HepG2 (cell line): ENCODE results near the gene ZNF277. TPM values are rescaled to one million over a fixed set of nuclear protein-coding genes. Genes with fewer than 3 reads are reported as not detected.

Experiments
- ATF7 ChIP-seq, 2 experiments: fragments of 450-650 bp in 1 of 2; sonication (generic) in 1 of 2; formaldehyde crosslinking in 1 of 2; IDR thresholded peaks; 2 replicates each; pipeline versions ENCODE4 v1.4.0 to v1.6.1; 2016 to 2020; ENCODE audit warnings: antibody characterized with exemption in 1 of 2, mild to moderate bottlenecking in 1 of 2, missing genetic modification reagents in 1 of 2
- ELF1 ChIP-seq: sonication (generic); formaldehyde crosslinking; IDR thresholded peaks from 2 replicates; pipeline ENCODE4 v1.4.0; 2020; ENCODE audit warnings: missing genetic modification reagents
- HNF1B ChIP-seq: sonication (generic); formaldehyde crosslinking; IDR thresholded peaks from 2 replicates; pipeline ENCODE4 v1.5.1; 2020; ENCODE audit warnings: mild to moderate bottlenecking, moderate library complexity, missing genetic modification reagents
- HOXA9 ChIP-seq: sonication (generic); formaldehyde crosslinking; IDR thresholded peaks from 2 replicates; pipeline ENCODE4 v1.8.1; 2022; ENCODE audit warnings: missing genetic modification reagents, mild to moderate bottlenecking, moderate library complexity, borderline replicate concordance
- MTA1 ChIP-seq: sonication (generic); formaldehyde crosslinking; IDR thresholded peaks from 2 replicates; pipeline ENCODE4 v1.4.0; 2020; ENCODE audit warnings: missing genetic modification reagents, mild to moderate bottlenecking, borderline replicate concordance
- MYC ChIP-seq: sonication (generic); formaldehyde crosslinking; IDR thresholded peaks from 2 replicates; pipeline ENCODE4 v1.9.0; 2021; ENCODE audit warnings: missing genetic modification reagents, borderline replicate concordance
- NCOA2 ChIP-seq: sonication (generic); formaldehyde crosslinking; IDR thresholded peaks from 2 replicates; pipeline ENCODE4 v1.8.0; 2022; ENCODE audit warnings: inconsistent platforms
- NFKBIZ ChIP-seq: IDR thresholded peaks from 2 replicates; pipeline ENCODE4 v1.6.1; 2018; ENCODE audit warnings: missing genetic modification reagents, missing compliant biosample characterization
- NR2C2 ChIP-seq: sonication (generic); formaldehyde crosslinking; IDR thresholded peaks from 2 replicates; pipeline ENCODE4 v1.4.0; 2020; ENCODE audit warnings: missing genetic modification reagents, mild to moderate bottlenecking, moderate library complexity, borderline replicate concordance
- POLR2A ChIP-seq, 2 experiments: IDR thresholded peaks; 2 replicates each; pipeline ENCODE4 v1.6.1; 2011; ENCODE audit warnings: low read depth in 2 of 2, low read length in 2 of 2, mild to moderate bottlenecking in 1 of 2, moderate library complexity in 1 of 2; ENCODE audit not compliant: insufficient read depth in 1 of 2
- POLR2AphosphoS5 ChIP-seq: IDR thresholded peaks from 2 replicates; pipeline ENCODE4 v1.6.1; 2012; ENCODE audit warnings: low read depth, low read length
- RFX1 ChIP-seq: fragments of 450-650 bp; IDR thresholded peaks from 2 replicates; pipeline ENCODE4 v1.6.1; 2017
- RXRB ChIP-seq: IDR thresholded peaks from 2 replicates; pipeline ENCODE4 v1.6.1; 2016; ENCODE audit warnings: borderline replicate concordance, missing genetic modification reagents, missing compliant biosample characterization
- TARDBP ChIP-seq: sonication (generic); formaldehyde crosslinking; IDR thresholded peaks from 2 replicates; pipeline ENCODE4 v1.8.0; 2022; ENCODE audit warnings: mild to moderate bottlenecking, missing genetic modification reagents
- ZBTB44 ChIP-seq: sonication (generic); formaldehyde crosslinking; IDR thresholded peaks from 2 replicates; pipeline ENCODE4 v1.4.0; 2020; ENCODE audit warnings: missing genetic modification reagents
- ZNF12 ChIP-seq: sonication (generic); formaldehyde crosslinking; IDR thresholded peaks from 2 replicates; pipeline ENCODE4 v1.5.0; 2020; ENCODE audit warnings: missing genetic modification reagents
- ZNF143 ChIP-seq: sonication (generic); formaldehyde crosslinking; IDR thresholded peaks from 2 replicates; pipeline ENCODE4 v1.4.0; 2020; ENCODE audit warnings: missing genetic modification reagents
- ZNF451 ChIP-seq: sonication (generic); formaldehyde crosslinking; IDR thresholded peaks from 2 replicates; pipeline ENCODE4 v1.5.0; 2020; ENCODE audit warnings: mild to moderate bottlenecking, missing genetic modification reagents
- ZNF460 ChIP-seq: sonication (generic); formaldehyde crosslinking; IDR thresholded peaks from 2 replicates; pipeline ENCODE4 v1.5.1; 2020; ENCODE audit warnings: missing genetic modification reagents, mild to moderate bottlenecking, borderline replicate concordance
- ZNF607 ChIP-seq: sonication (generic); formaldehyde crosslinking; IDR thresholded peaks from 2 replicates; pipeline ENCODE4 v1.5.1; 2020; ENCODE audit warnings: missing genetic modification reagents, mild to moderate bottlenecking, borderline replicate concordance
- polyA plus RNA-seq, 8 experiments: library from polyadenylated mRNA; depleted of rRNA in 3 of 8; stranded (reverse) in 7 of 8; unstranded in 1 of 8; fragments of >200 nt; fragmentation: Illumina TruSeq in 4 of 8; extraction: Trizol in 4 of 8; gene quantifications; 2 replicates each; pipeline versions ENCODE4 v1.2.1 to v1.2.3, GENCODE V29; 2011 to 2016; ENCODE audit warnings: low read depth in 4 of 8, missing spikeins in 1 of 8, mixed read lengths in 1 of 8; ENCODE audit not compliant: insufficient read depth in 1 of 8
- total RNA-seq, 5 experiments: library from RNA; depleted of rRNA; stranded (reverse); fragments of >200 nt; fragmentation: Illumina TruSeq; extraction: Trizol; gene quantifications; 2 replicates each; pipeline ENCODE4 v1.2.3, GENCODE V29; 2016; ENCODE audit warnings: low read depth in 1 of 5
- TF ChIP-seq, protein P1 (sequence below): sonication (generic); formaldehyde crosslinking; IDR thresholded peaks from 2 replicates; pipeline ENCODE4 v1.4.0; 2020; ENCODE audit warnings: missing genetic modification reagents, borderline replicate concordance
- TF ChIP-seq, protein P2 (sequence below): IDR thresholded peaks from 2 replicates; pipeline ENCODE4 v1.6.1; 2016; ENCODE audit warnings: missing genetic modification reagents, missing compliant biosample characterization
- TF ChIP-seq, protein P3 (sequence below): sonication (generic); formaldehyde crosslinking; IDR thresholded peaks from 2 replicates; pipeline ENCODE4 v1.8.0; 2022; ENCODE audit warnings: missing genetic modification reagents, mild to moderate bottlenecking, inconsistent platforms, borderline replicate concordance

The ZNF277 gene
- total and polyA plus RNA-seq, 2 of the 13 experiments (the other 11 are each of a cell fraction or from before 2014, with no cell fraction given): 29.1 to 30.1 TPM

GRCh38 chr7:112206238-112206990, at the start of gene ZNF277, which contains the start of gene DOCK4 (continued):
- TF ChIP-seq, protein P1, sequence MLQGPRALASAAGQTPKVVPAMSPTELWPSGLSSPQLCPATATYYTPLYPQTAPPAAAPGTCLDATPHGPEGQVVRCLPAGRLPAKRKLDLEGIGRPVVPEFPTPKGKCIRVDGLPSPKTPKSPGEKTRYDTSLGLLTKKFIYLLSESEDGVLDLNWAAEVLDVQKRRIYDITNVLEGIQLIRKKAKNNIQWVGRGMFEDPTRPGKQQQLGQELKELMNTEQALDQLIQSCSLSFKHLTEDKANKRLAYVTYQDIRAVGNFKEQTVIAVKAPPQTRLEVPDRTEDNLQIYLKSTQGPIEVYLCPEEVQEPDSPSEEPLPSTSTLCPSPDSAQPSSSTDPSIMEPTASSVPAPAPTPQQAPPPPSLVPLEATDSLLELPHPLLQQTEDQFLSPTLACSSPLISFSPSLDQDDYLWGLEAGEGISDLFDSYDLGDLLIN (CRISPR knock-in tag): 0 out of 2 replicates have a peak, but pooled peaks have one; percentile 26
- peak; percentile 66 for TF ChIP-seq RXRB
- TF ChIP-seq ZNF607: peak; percentile 77; the same call in 1 of the 2 replicates
- TF ChIP-seq MYC: peak; percentile 34; the same call in 1 of the 2 replicates
- peak; percentile 72 to 73 for TF ChIP-seq POLR2A (IDR thresholded peaks at IDR 0.05; ENCODE audit: insufficient read depth in 1 of 2, low read depth in 2 of 2, low read length in 2 of 2)
- 0 out of 2 replicates have a peak, but pooled peaks have one; percentile 25 for TF ChIP-seq ATF7 (IDR thresholded peaks at IDR 0.05)
- TF ChIP-seq ATF7 (CRISPR knock-in tag; IDR thresholded peaks at IDR 0.05): 0 out of 2 replicates have a peak, but pooled peaks have one; percentile 21
- TF ChIP-seq RFX1: no peak
- TF ChIP-seq ZNF12: no peak
- TF ChIP-seq POLR2AphosphoS5: peak; percentile 46
- 0 out of 2 replicates have a peak, but pooled peaks have one; percentile 14 for TF ChIP-seq NCOA2 (CRISPR knock-in tag)
- TF ChIP-seq HNF1B (CRISPR knock-in tag): peak; percentile 57
- peak; percentile 13; the same call in 1 of the 2 replicates for TF ChIP-seq ZNF451
- TF ChIP-seq, protein P2, sequence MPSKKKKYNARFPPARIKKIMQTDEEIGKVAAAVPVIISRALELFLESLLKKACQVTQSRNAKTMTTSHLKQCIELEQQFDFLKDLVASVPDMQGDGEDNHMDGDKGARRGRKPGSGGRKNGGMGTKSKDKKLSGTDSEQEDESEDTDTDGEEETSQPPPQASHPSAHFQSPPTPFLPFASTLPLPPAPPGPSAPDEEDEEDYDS: peak; percentile 95
- no peak for TF ChIP-seq ZNF460 (CRISPR knock-in tag)
- 0 out of 2 replicates have a peak, but pooled peaks have one; percentile 53 for TF ChIP-seq MTA1
- TF ChIP-seq NR2C2 (CRISPR knock-in tag): peak; percentile 67
- 0 out of 2 replicates have a peak, but pooled peaks have one; percentile 32 for TF ChIP-seq NFKBIZ (CRISPR knock-in tag)
- TF ChIP-seq ZBTB44 (CRISPR knock-in tag): 0 out of 2 replicates have a peak, but pooled peaks have one; percentile 42
- peak; percentile 97 for TF ChIP-seq ZNF143 (CRISPR knock-in tag)
- peak; percentile 100 for TF ChIP-seq ELF1 (CRISPR knock-in tag)
- TF ChIP-seq TARDBP (CRISPR knock-in tag): peak; percentile 50; the same call in 1 of the 2 replicates
- TF ChIP-seq, protein P3, sequence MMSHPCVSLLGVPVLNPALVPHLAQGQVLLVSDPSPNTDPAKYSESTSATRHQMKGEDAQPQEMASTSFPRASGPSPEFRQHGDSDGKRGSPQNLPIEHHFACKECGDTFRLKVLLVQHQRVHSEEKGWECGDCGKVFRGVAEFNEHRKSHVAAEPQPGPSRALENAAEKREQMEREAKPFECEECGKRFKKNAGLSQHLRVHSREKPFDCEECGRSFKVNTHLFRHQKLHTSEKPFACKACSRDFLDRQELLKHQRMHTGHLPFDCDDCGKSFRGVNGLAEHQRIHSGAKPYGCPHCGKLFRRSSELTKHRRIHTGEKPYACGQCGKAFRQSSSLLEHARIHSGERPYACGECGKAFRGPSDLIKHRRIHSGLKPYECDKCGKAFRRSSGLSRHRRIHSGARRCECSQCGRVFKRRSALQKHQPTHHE (CRISPR knock-in tag): 0 out of 2 replicates have a peak, but pooled peaks have one; percentile 32
- TF ChIP-seq HOXA9 (CRISPR knock-in tag): 0 out of 2 replicates have a peak, but pooled peaks have one; percentile 42
